Astrocyte of the spinal cord (primary cell): Measurements from ENCODE around the gene FOXO3.

Experiments used
- DNase-seq: peaks from one replicate; pipeline ENCODE4 v3.0.0; 2011; ENCODE audit warnings: low read depth, low spot score
- H3K4me3 ChIP-seq: 2 replicates; pipeline ENCODE4 v1.5.1; 2011; ENCODE audit warnings: low read depth, mild to moderate bottlenecking, low read length, moderate library complexity
- in situ Hi-C: cut with HindIII; loops from 2 replicates; pipeline ENCODE4 v1.10.0; 2017; ENCODE audit warnings: low sequenced_read_pairs
- TF ChIP-seq, protein P1 (sequence below): IDR thresholded peaks from 2 replicates; pipeline ENCODE4 v1.5.1; 2012; ENCODE audit warnings: low read depth, mild to moderate bottlenecking, low read length, inconsistent platforms

The FOXO3 gene

DNA sequence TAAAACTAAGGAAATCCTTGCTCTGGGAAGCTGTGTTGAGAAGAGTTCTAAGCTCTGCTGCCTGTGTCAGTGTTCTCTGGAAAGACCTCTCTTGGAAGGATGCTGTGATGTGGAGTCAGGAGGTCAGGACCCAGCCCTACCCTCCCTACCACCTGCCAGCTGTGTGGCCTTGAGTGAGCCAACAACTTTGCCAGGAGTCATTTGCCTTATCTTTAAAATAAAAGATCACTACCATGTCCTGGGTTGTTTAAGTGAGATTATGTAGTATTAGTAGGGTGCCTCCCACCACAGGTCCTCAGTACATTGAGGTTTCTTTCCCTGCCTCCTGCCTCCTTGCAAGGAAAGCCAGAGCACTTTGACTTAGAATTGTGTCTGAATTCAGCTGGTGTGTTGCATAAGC, 64.9 kb downstream of the FOXO3 start:
- DNase-seq = no peak
- in situ Hi-C loops = no loop called here
- H3K4me3 ChIP-seq = no peak overlapping the region
- TF ChIP-seq, protein P1, sequence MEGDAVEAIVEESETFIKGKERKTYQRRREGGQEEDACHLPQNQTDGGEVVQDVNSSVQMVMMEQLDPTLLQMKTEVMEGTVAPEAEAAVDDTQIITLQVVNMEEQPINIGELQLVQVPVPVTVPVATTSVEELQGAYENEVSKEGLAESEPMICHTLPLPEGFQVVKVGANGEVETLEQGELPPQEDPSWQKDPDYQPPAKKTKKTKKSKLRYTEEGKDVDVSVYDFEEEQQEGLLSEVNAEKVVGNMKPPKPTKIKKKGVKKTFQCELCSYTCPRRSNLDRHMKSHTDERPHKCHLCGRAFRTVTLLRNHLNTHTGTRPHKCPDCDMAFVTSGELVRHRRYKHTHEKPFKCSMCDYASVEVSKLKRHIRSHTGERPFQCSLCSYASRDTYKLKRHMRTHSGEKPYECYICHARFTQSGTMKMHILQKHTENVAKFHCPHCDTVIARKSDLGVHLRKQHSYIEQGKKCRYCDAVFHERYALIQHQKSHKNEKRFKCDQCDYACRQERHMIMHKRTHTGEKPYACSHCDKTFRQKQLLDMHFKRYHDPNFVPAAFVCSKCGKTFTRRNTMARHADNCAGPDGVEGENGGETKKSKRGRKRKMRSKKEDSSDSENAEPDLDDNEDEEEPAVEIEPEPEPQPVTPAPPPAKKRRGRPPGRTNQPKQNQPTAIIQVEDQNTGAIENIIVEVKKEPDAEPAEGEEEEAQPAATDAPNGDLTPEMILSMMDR = no peak

DNA sequence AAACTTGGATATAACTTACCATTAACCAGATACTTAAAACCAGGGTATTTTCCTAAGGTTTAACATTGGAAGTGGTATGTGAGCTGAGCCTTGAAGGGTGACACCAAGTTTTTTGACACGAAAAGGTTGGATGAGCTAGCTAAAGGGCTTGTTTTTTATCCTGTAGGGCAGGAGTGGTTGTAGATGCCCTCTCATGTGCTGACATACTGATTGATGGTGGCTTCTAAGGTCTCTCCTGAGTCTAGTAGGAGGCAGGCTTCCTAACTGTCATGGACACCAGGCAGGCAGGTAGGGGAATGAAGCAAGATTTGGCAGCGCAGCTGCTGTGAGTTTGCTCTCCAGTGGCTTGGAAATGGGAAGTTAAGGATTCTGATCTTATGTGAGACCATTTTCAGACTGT, 66.1 kb downstream of the FOXO3 start:
- TF ChIP-seq, protein P1 = no peak
- no peak overlapping the region for H3K4me3 ChIP-seq
- in situ Hi-C loops = no loop called here
- no peak for DNase-seq

DNA sequence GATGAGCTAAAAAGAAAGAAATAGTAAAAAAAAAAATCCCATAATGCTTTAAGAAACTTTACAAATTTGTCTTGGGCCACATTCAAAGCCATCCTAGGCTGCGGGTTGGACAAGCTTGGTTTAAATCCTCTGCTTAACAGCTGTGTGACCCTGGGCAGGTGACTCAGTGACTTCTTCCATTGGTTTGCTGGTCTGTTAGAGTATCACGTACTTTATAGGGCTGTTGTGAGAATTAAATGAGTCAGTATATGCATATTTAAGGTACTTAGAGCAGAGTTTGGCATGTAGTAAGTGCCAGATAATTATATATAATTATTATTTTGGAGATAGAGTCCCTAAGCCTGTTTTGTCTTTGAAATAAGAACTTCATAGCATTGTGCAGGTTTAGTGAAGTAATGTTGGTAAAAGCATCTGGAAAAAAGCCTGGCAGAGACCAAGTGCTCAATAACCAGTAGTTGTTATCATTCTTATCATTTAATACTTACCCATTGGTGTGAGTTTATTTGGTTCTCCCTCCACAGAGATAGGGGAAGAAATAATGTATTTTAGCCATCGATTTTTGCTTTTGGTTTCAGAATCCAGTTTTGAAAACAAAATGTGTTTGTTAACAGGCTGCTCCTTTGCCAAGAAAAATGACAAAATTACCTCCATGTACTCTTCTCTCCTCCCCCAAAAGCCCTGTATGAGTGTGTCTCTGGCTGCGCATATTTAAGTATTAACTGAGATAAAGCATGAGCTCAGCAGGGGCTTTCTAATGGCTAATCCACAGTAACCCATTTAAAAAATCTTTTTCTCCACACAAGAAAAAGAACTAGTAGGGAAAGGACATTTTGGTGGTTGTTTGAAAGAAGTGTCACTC, 67.2 kb downstream of the FOXO3 start:
- TF ChIP-seq, protein P1 = no peak
- H3K4me3 ChIP-seq = no peak overlapping the region
- in situ Hi-C loops = no loop called here
- DNase-seq = peak; percentile 71

DNA sequence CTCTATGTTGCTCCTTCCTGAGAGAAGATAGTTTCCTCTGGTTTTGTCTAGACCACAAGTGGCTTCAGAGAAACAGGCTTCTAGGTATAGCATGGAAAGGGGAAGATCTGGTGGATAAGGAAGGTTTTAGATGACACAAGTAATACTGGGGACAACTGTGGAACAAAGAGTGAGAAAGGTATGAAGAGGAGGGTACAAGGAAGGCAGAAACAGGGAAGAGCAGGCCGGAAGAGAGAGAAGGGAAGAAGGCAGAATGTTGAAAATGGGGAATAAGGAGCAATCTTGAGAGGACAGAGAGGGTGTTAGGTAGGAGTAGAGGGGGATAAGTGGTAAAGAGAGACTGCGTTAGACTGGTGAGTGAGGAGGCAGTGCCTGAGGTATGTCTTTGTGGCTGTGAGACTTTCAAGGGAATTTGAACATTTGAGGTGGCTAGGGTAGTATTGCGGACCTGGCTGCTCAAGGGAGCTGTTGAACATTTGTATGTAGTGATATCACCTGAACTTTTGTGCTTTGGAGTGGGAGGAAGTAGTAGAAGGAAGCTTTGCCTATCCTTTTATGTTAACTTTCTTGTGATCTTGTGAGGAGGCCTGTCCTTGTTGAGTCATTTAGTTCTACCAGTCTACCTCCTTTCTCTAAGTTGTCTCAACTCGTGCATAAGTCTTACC, 69.5 kb downstream of the FOXO3 start:
- TF ChIP-seq, protein P1 = no peak
- DNase-seq = no peak
- H3K4me3 ChIP-seq = no peak overlapping the region
- in situ Hi-C loops = no loop called here

DNA sequence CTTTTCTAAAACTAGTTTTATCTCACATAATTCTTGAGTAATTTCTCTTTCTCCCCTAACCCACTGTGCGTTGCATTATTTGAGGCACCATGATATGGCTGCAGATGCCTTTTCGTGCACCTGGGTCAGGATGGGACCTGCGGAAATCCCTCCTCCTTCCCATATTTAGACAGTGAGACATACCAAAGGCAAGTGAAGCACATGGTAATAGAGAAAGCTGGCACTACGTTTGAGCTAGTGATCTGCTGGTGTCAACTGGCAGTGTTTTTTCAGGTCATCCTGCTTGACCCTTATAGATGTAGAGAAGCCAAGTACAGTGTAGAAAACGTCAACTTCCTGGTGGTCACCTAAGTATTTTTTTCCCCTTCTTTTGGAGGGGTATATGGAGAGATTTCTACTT, 71.7 kb downstream of the FOXO3 start:
- TF ChIP-seq, protein P1 = no peak
- H3K4me3 ChIP-seq = no peak overlapping the region
- DNase-seq = no peak
- in situ Hi-C loops = no loop called here

DNA sequence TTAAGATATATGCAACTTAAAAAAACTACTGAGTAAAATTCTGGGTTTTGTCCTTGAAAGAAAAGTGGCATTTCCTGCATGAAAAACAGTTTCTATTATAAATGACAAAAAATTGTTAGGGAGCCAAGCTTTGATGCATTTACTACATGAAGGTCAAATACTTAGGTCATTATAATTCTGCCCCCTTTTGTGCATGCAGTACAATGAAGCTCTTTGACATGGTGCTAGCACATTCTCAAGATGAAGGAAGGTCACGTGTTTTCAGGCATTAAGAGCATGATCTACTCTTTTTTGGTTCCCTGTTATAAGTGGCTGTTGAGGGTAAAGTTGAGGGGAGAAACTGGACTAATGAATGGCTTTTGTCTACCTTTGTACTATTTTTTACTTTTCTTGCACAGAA, 72.7 kb downstream of the FOXO3 start:
- in situ Hi-C loops = no loop called here
- no peak overlapping the region for H3K4me3 ChIP-seq
- TF ChIP-seq, protein P1 = no peak
- DNase-seq = no peak
